ENCODE results near the gene TPM2.
"Not testable (repeated sequence)": the region's sequence is repeated elsewhere in the genome, so short reads cannot be mapped to it uniquely, and the experiment has no call there.

GRCh38 chr9:35640431-35640830 lies 49.3 kb downstream of the TPM2 start:
- not testable (repeated sequence) for TF ChIP-seq EZH2 (IDR thresholded peaks at IDR 0.05; ENCODE audit: borderline replicate concordance, control insufficient read depth, low read depth, low read length); REST (IDR thresholded peaks at IDR 0.05; ENCODE audit: low read depth, low read length); USF1 (IDR thresholded peaks at IDR 0.05; ENCODE audit: borderline replicate concordance, extremely low read length, insufficient read depth, low read depth, low read length); POLR2AphosphoS5 (IDR thresholded peaks at IDR 0.05; ENCODE audit: low read length); CTCF (IDR thresholded peaks at IDR 0.05 in 2 of 3, conservative IDR thresholded peaks at IDR 0.05 in 1 of 3; ENCODE audit: control insufficient read depth in 2 of 3, extremely low read depth in 1 of 3, insufficient read depth in 1 of 3, low read depth in 3 of 3, low read length in 3 of 3); RAD21 (IDR thresholded peaks at IDR 0.05; ENCODE audit: insufficient read depth, low read depth, low read length); RAD51 (IDR thresholded peaks at IDR 0.05)
